CD14-positive monocyte (primary cell): ENCODE results near the gene ITSN1. TPM values are rescaled to one million over a fixed set of nuclear protein-coding genes. Genes with fewer than 3 reads are reported as not detected.

Experiments used
- DNase-seq, 3 donors: peaks; one replicate each; pipeline ENCODE4 v3.0.0-alpha.2; 2011 to 2022
- H2AFZ ChIP-seq: 2 replicates; pipeline ENCODE4 v1.6.0; 2012; ENCODE audit warnings: mild to moderate bottlenecking, low read depth, low read length, inconsistent platforms; ENCODE audit not compliant: insufficient read depth, poor library complexity, severe bottlenecking
- H3K27ac ChIP-seq, 2 donors: 1 replicate in 1 of 2; 2 replicates in 1 of 2; pipeline ENCODE4 v1.5.1; 2012 to 2013; ENCODE audit warnings: low read length in 2 of 2, control low read depth in 1 of 2, inconsistent platforms in 1 of 2, low read depth in 1 of 2, mild to moderate bottlenecking in 1 of 2
- H3K27me3 ChIP-seq, 2 donors: one replicate each; pipeline versions ENCODE4 v1.6.0 to v1.6.1; 2011 to 2013; ENCODE audit warnings: low read length in 2 of 2; ENCODE audit not compliant: control insufficient read depth in 2 of 2, insufficient read depth in 2 of 2
- H3K36me3 ChIP-seq, 2 donors: replicated peaks in 1 of 2; 1 replicate in 1 of 2; 2 replicates in 1 of 2; pipeline versions ENCODE4 v1.5.1 to v1.6.1; 2012 to 2013; ENCODE audit warnings: low read length in 2 of 2, control low read depth in 1 of 2, inconsistent platforms in 1 of 2, mild to moderate bottlenecking in 1 of 2; ENCODE audit not compliant: insufficient read depth in 2 of 2, control insufficient read depth in 1 of 2
- H3K4me1 ChIP-seq, 2 donors: 1 replicate in 1 of 2; 2 replicates in 1 of 2; pipeline versions ENCODE4 v1.5.1 to v1.6.1; 2012 to 2013; ENCODE audit warnings: low read length in 2 of 2, control low read depth in 1 of 2, inconsistent platforms in 1 of 2, mild to moderate bottlenecking in 1 of 2, moderate library complexity in 1 of 2; ENCODE audit not compliant: insufficient read depth in 2 of 2, control insufficient read depth in 1 of 2
- H3K4me2 ChIP-seq: replicated peaks from 2 replicates; pipeline ENCODE3; 2012; ENCODE audit warnings: low read length, moderate library complexity, mild to moderate bottlenecking; ENCODE audit not compliant: poor library complexity, severe bottlenecking; ENCODE audit errors: extremely low read depth
- H3K4me3 ChIP-seq, 3 experiments: fragments of 200-600 bp in 1 of 3; sonication (generic) in 1 of 3; replicated peaks in 1 of 3; 1 replicate in 2 of 3; 2 replicates in 1 of 3; pipeline ENCODE4 v1.5.1; 2011 to 2013; ENCODE audit warnings: low read length in 3 of 3, mild to moderate bottlenecking in 3 of 3, control low read depth in 2 of 3, low read depth in 2 of 3, inconsistent platforms in 1 of 3, moderate library complexity in 1 of 3
- H3K79me2 ChIP-seq: 2 replicates; pipeline ENCODE4 v1.6.0; 2012; ENCODE audit warnings: mild to moderate bottlenecking, control low read depth, inconsistent platforms, low read length, moderate library complexity; ENCODE audit not compliant: insufficient read depth
- H3K9ac ChIP-seq: 2 replicates; pipeline ENCODE4 v1.6.0; 2017; ENCODE audit warnings: low read length, mild to moderate bottlenecking; ENCODE audit not compliant: insufficient read depth, poor library complexity, severe bottlenecking
- H3K9me3 ChIP-seq, 2 donors: replicated peaks in 1 of 2; 1 replicate in 1 of 2; 2 replicates in 1 of 2; pipeline versions ENCODE4 v1.5.1 to v1.6.1; 2012 to 2013; ENCODE audit warnings: low read length in 2 of 2, control low read depth in 1 of 2; ENCODE audit not compliant: control insufficient read depth in 1 of 2, insufficient read depth in 1 of 2
- H4K20me1 ChIP-seq: 2 replicates; pipeline ENCODE4 v1.6.0; 2012; ENCODE audit warnings: mild to moderate bottlenecking, low read length, control low read depth, moderate library complexity; ENCODE audit not compliant: insufficient read depth
- H3K27ac Mint-ChIP-seq, 7 donors: one replicate each; pipeline ENCODE4 v1.8.0; 2020; ENCODE audit warnings: mild to moderate bottlenecking in 7 of 7, mixed read lengths in 7 of 7, moderate library complexity in 6 of 7, inconsistent platforms in 2 of 7
- H3K27me3 Mint-ChIP-seq, 3 donors: one replicate each; pipeline ENCODE4 v1.8.0; 2021 to 2022; ENCODE audit warnings: low read depth in 3 of 3, mild to moderate bottlenecking in 3 of 3, mixed read lengths in 3 of 3, moderate library complexity in 3 of 3, inconsistent platforms in 1 of 3
- H3K36me3 Mint-ChIP-seq, 2 donors: one replicate each; pipeline ENCODE4 v1.8.0; 2020; ENCODE audit warnings: mixed read lengths in 2 of 2, inconsistent platforms in 1 of 2, mild to moderate bottlenecking in 1 of 2
- H3K4me1 Mint-ChIP-seq: one replicate; pipeline ENCODE4 v1.8.0; 2020; ENCODE audit warnings: mild to moderate bottlenecking, mixed read lengths
- H3K4me3 Mint-ChIP-seq, 2 donors: one replicate each; pipeline ENCODE4 v1.8.0; 2020; ENCODE audit warnings: mild to moderate bottlenecking in 2 of 2, mixed read lengths in 2 of 2, moderate library complexity in 1 of 2
- H3K9me3 Mint-ChIP-seq, 7 donors: one replicate each; pipeline ENCODE4 v1.8.0; 2020 to 2022; ENCODE audit warnings: mixed read lengths in 7 of 7, mild to moderate bottlenecking in 6 of 7, moderate library complexity in 6 of 7, inconsistent platforms in 2 of 7
- WGBS: methylation state at CpG from one replicate; pipeline ENCODE4 v1.1.5; 2013; ENCODE audit warnings: missing lambda C conversion rate; ENCODE audit not compliant: insufficient coverage; 5-methylcytosine and 5-hydroxymethylcytosine counted together
- intact Hi-C, 2 donors: fragments of 100-400 bp; cut with micrococcal nuclease; formaldehyde crosslinking; loops; one replicate each; pipeline versions ENCODE4 v1.15.0 to v1.15.1; 2023
- polyA plus RNA-seq, 3 donors: library from polyadenylated mRNA; depleted of rRNA in 1 of 3; unstranded in 2 of 3; stranded (reverse) in 1 of 3; fragments of 300-500 nt in 2 of 3; fragments of >200 nt in 1 of 3; fragmentation: Illumina TruSeq in 2 of 3; gene quantifications; 1 replicate in 2 of 3; 2 replicates in 1 of 3; pipeline ENCODE4 v1.2.3, GENCODE V29; 2012 to 2021
- TF ChIP-seq, protein P1 (sequence below): fragments of 200-600 bp; IDR thresholded peaks from one replicate; pipeline ENCODE4 v1.8.0; 2022; ENCODE audit warnings: antibody characterized with exemption, mild to moderate bottlenecking

ITSN1 gene
- polyA plus RNA-seq, 3 donors = 4.7 to 10.3 (median 5.1) TPM

DNA sequence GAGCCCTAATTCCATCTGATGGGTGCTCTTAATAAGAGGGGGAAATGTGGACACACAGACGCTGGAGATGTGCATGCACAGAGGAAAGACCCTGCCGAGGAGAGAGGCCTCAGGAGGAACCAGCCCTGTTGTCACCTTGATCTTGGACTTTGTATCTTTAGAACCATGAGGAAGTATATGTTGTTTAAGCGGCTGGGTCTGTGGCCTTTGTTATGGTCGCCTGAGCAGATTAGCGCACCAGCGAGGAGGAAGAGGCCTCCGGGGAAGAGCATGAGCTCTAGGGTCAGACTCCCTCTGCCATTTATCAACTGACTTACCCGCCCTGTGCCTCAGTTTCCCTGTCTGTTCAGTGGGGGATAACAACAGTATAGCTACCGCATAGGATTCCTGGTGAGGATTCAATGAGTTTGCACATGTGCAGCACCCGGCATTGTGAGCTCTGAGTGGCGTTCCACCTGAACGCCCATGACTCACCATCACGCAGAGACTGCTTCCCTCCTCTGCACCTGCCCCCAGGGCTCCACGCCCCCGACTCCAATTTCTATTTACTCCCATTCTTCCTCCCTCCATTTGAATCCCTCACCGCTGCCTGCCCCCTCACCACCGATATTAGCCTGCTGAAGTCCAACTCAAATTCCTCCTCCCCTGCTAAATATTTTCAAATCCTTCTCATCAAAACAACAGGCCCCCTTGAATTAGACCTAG, 206.1 kb downstream of the ITSN1 start:
- Mint-ChIP-seq H3K27ac (no peak overlapping the region), H3K36me3 (peaks cover 0 to 2% of the 10 kb centered on the region in 2 donors), H3K27me3 (peaks cover 0 to 13% (median 4%) of the 10 kb centered on the region in 3 donors), H3K9me3 (peaks cover 0 to 10% (median 3%) of the 10 kb centered on the region in 7 donors), H3K4me1 (peaks cover 8% of the 10 kb centered on the region), H3K4me3 (no peak overlapping the region)
- intact Hi-C loops = no loop called here
- TF ChIP-seq, protein P1, sequence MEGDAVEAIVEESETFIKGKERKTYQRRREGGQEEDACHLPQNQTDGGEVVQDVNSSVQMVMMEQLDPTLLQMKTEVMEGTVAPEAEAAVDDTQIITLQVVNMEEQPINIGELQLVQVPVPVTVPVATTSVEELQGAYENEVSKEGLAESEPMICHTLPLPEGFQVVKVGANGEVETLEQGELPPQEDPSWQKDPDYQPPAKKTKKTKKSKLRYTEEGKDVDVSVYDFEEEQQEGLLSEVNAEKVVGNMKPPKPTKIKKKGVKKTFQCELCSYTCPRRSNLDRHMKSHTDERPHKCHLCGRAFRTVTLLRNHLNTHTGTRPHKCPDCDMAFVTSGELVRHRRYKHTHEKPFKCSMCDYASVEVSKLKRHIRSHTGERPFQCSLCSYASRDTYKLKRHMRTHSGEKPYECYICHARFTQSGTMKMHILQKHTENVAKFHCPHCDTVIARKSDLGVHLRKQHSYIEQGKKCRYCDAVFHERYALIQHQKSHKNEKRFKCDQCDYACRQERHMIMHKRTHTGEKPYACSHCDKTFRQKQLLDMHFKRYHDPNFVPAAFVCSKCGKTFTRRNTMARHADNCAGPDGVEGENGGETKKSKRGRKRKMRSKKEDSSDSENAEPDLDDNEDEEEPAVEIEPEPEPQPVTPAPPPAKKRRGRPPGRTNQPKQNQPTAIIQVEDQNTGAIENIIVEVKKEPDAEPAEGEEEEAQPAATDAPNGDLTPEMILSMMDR = no peak
- 93% methylated on average over 14 of the region's 17 CpGs for WGBS
- Histone ChIP-seq H2AFZ (no peak overlapping the region), H3K9ac (no peak overlapping the region), H3K27ac (no peak overlapping the region), H3K27me3 (no peaks in the 10 kb centered on the region), H3K4me1 (peaks cover 7% of the 10 kb centered on the region in 2 donors), H3K4me3 (no peak overlapping the region), H3K79me2 (no peaks in the 10 kb centered on the region), H3K36me3 (no peaks in the 10 kb centered on the region), H3K9me3 (peaks cover 0 to 3% of the 10 kb centered on the region in 2 donors), H4K20me1 (no peaks in the 10 kb centered on the region), H3K4me2 (no peak overlapping the region)
- no peak for DNase-seq

DNA sequence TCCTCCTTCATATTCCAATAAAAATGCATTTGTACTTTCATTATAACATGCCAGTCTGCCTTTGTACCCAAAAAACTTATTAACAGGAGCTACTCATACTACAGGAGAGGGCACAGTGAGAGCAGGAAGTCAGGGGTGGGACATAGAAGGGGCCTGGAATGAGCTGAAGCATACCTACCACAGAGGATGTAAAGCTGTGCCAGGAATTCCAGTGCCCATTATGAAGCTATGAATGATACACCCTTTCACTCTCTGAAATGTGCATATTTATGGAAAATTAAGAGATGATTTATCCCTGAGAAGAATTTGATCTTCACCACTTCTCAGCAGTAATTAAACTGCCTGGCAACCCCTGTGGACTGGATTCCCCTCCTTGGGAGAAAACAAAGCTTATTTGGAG, 207.5 kb downstream of the ITSN1 start:
- H3K27me3 ChIP-seq = no peaks in the 10 kb centered on the region
- TF ChIP-seq, protein P1 = no peak
- H4K20me1 ChIP-seq = no peaks in the 10 kb centered on the region
- Mint-ChIP-seq H3K4me3 (no peak overlapping the region), H3K9me3 (peaks cover 0 to 10% (median 3%) of the 10 kb centered on the region in 7 donors), H3K36me3 (no peaks in the 10 kb centered on the region), H3K27me3 (peaks cover 0 to 13% (median 4%) of the 10 kb centered on the region in 3 donors), H3K4me1 (no peaks in the 10 kb centered on the region), H3K27ac (no peak overlapping the region)
- no peaks in the 10 kb centered on the region for H3K4me1 ChIP-seq
- no peak overlapping the region for H2AFZ ChIP-seq
- peaks cover 0 to 3% of the 10 kb centered on the region in 2 donors for H3K9me3 ChIP-seq
- intact Hi-C loops = no loop called here
- H3K36me3 ChIP-seq = no peaks in the 10 kb centered on the region
- no peaks in the 10 kb centered on the region for H3K79me2 ChIP-seq
- no peak for DNase-seq
- no peak overlapping the region for H3K4me3 ChIP-seq
- H3K4me2 ChIP-seq = no peak overlapping the region
- no peak overlapping the region for H3K27ac ChIP-seq
- H3K9ac ChIP-seq = no peak overlapping the region
